GM12878 (cell line): ENCODE results near the gene PRRG1. TPM values are rescaled to one million over a fixed set of nuclear protein-coding genes. Genes with fewer than 3 reads are reported as not detected.

Experiments
- ATAC-seq: fragments of 200-7000 bp; cut with Tn5 transposase; 3 replicates; pipeline ENCODE4 v1.9.1; 2020; ENCODE audit warnings: mild to moderate bottlenecking, moderate library complexity
- BruUV-seq: library from RNA; stranded (reverse); fragments of 400-500 nt; replicated peaks from 2 replicates; lab custom pipeline; 2021; lab: Mats Ljungman, UMichigan
- CTCF ChIA-PET: fragments of 300-600 bp; sonication (Branson Sonifier 250); formaldehyde crosslinking; extraction: SDS; loops from one replicate; lab custom pipeline; 2021; ENCODE audit warnings: inconsistent platforms; lab: Yijun Ruan, JAX
- POLR2A ChIA-PET: fragments of 350-600 bp; formaldehyde crosslinking; extraction: SDS; loops from one replicate; lab custom pipeline; 2021; ENCODE audit warnings: inconsistent platforms; lab: Charles Lee
- RAD21 ChIA-PET: fragments of 300-600 bp; sonication (Branson Sonifier 250); formaldehyde crosslinking; loops from one replicate; lab custom pipeline; 2023; ENCODE audit warnings: antibody characterized with exemption; ENCODE audit not compliant: unreplicated experiment; lab: Charles Lee
- SMC1A ChIA-PET: fragments of 300-600 bp; sonication (Branson Sonifier 250); formaldehyde crosslinking; loops from one replicate; lab custom pipeline; 2023; ENCODE audit not compliant: unreplicated experiment, uncharacterized antibody; lab: Charles Lee
- DNase-seq: peaks from one replicate; pipeline ENCODE4 v3.0.0-alpha.2; 2011; ENCODE audit warnings: low read depth, low spot score
- FAIRE-seq: peaks from 3 replicates; lab custom pipeline; 2011; peaks lifted over from hg19 to GRCh38; lab: Jason Lieb, UNC
- H2AFZ ChIP-seq: 2 replicates; pipeline ENCODE4 v1.6.0; 2011; ENCODE audit warnings: low read depth, low read length, control low read depth; ENCODE audit not compliant: control insufficient read depth
- H3K27ac ChIP-seq: 2 replicates; pipeline ENCODE4 v1.5.1; 2011; ENCODE audit warnings: control low read depth; ENCODE audit not compliant: control insufficient read depth, insufficient read depth
- H3K27me3 ChIP-seq, 2 experiments: replicated peaks in 1 of 2; 2 replicates each; pipeline versions ENCODE4 v1.6.0 to v1.6.1; 2011; ENCODE audit warnings: low read length in 1 of 2; ENCODE audit not compliant: control insufficient read depth in 2 of 2, insufficient read depth in 2 of 2
- H3K36me3 ChIP-seq, 2 experiments: 2 replicates each; pipeline ENCODE4 v1.5.1; 2011; ENCODE audit warnings: low read length in 1 of 2; ENCODE audit not compliant: control insufficient read depth in 2 of 2, insufficient read depth in 2 of 2
- H3K4me1 ChIP-seq: 2 replicates; pipeline ENCODE4 v1.6.1; 2011; ENCODE audit warnings: mild to moderate bottlenecking, low read length, moderate library complexity, mixed read lengths; ENCODE audit not compliant: control insufficient read depth, insufficient read depth
- H3K4me2 ChIP-seq: 2 replicates; pipeline ENCODE4 v1.6.0; 2011; ENCODE audit warnings: control low read depth; ENCODE audit not compliant: control insufficient read depth, insufficient read depth
- H3K4me3 ChIP-seq: fragments of 200-600 bp; sonication (generic); 2 replicates; pipeline ENCODE4 v1.5.1; 2016
- H3K79me2 ChIP-seq: 2 replicates; pipeline ENCODE4 v1.6.0; 2011; ENCODE audit warnings: low read length; ENCODE audit not compliant: control insufficient read depth, insufficient read depth
- H3K9ac ChIP-seq: 2 replicates; pipeline ENCODE4 v1.8.0; 2011; ENCODE audit warnings: low read length, control low read depth, mixed read lengths; ENCODE audit not compliant: control insufficient read depth, insufficient read depth
- H3K9me3 ChIP-seq: replicated peaks from 3 replicates; pipeline ENCODE4 v1.5.1; 2011; ENCODE audit warnings: mild to moderate bottlenecking, low read length; ENCODE audit not compliant: control insufficient read depth, insufficient read depth
- H4K20me1 ChIP-seq: 2 replicates; pipeline ENCODE4 v1.6.0; 2011; ENCODE audit not compliant: control insufficient read depth, insufficient read depth
- FOS ChIP-seq: IDR thresholded peaks from 3 replicates; pipeline ENCODE4 v1.6.1; 2011; ENCODE audit warnings: borderline replicate concordance; ENCODE audit not compliant: insufficient read length; ENCODE audit errors: extremely low read depth
- IKZF2 ChIP-seq, 2 experiments: fragments of 450-650 bp; IDR thresholded peaks; 2 replicates each; pipeline ENCODE4 v1.6.1; 2017; ENCODE audit warnings: mild to moderate bottlenecking in 2 of 2, moderate library complexity in 2 of 2
- JUNB ChIP-seq: IDR thresholded peaks from 2 replicates; pipeline ENCODE4 v1.6.1; 2016; ENCODE audit warnings: antibody characterized with exemption, mild to moderate bottlenecking
- NR2C1 ChIP-seq: fragments of 450-650 bp; IDR thresholded peaks from 2 replicates; pipeline ENCODE4 v1.6.1; 2017; ENCODE audit warnings: antibody characterized with exemption, mild to moderate bottlenecking, moderate library complexity
- POLR2A ChIP-seq: IDR thresholded peaks from 2 replicates; pipeline ENCODE4 v1.6.1; 2011; ENCODE audit warnings: low read depth, mild to moderate bottlenecking, low read length
- RELA ChIP-seq: fragments of 450-650 bp; IDR thresholded peaks from 2 replicates; pipeline ENCODE4 v1.8.0; 2014; ENCODE audit warnings: borderline replicate concordance; ENCODE audit not compliant: partially characterized antibody
- RFX5 ChIP-seq: IDR thresholded peaks from 2 replicates; pipeline ENCODE4 v1.6.1; 2011; ENCODE audit warnings: low read depth, low read length, improper control_type of control experiment
- SPI1 ChIP-seq: IDR thresholded peaks from 2 replicates; pipeline ENCODE4 v1.6.1; 2011; ENCODE audit warnings: low read depth, mild to moderate bottlenecking, low read length, moderate library complexity, borderline replicate concordance; ENCODE audit not compliant: insufficient read depth
- STAT3 ChIP-seq: IDR thresholded peaks from 2 replicates; pipeline ENCODE4 v1.6.1; 2011; ENCODE audit warnings: low read depth, low read length, improper control_type of control experiment
- TBL1XR1 ChIP-seq: IDR thresholded peaks from 2 replicates; pipeline ENCODE4 v1.6.1; 2012; ENCODE audit warnings: low read depth, low read length, improper control_type of control experiment
- WGBS: methylation state at CpG from one replicate; pipeline ENCODE4 v1.1.6; 2016; ENCODE audit warnings: low lambda C conversion rate; ENCODE audit not compliant: insufficient replicate concordance, insufficient coverage; ENCODE audit errors: missing lambda C conversion rate; 5-methylcytosine and 5-hydroxymethylcytosine counted together
- in situ Hi-C: fragments of 300-500 bp; cut with MboI; formaldehyde crosslinking; loops from 9 replicates; pipeline ENCODE4 v1.14.3; 2018; ENCODE audit warnings: mixed read lengths
- intact Hi-C: fragments of 100-400 bp; cut with micrococcal nuclease; formaldehyde crosslinking; loops from one replicate; pipeline ENCODE4 v1.14.2; 2022; ENCODE audit not compliant: unreplicated experiment
- polyA plus RNA-seq, 11 experiments: library from polyadenylated mRNA; depleted of rRNA in 4 of 11; unstranded in 6 of 11; stranded (reverse) in 5 of 11; fragments of >200 nt; fragmentation: Nextera tagmentation in 4 of 11; fragmentation: Illumina TruSeq in 1 of 11; extraction: Ambion mirVana in 4 of 11; extraction: Trizol in 1 of 11; gene quantifications; 1 replicate in 1 of 11; 2 replicates in 10 of 11; pipeline versions ENCODE4 v1.2.1 to v1.2.3, GENCODE V29; 2011 to 2016; ENCODE audit warnings: inconsistent platforms in 2 of 11, missing spikeins in 2 of 11, low read depth in 1 of 11
- total RNA-seq, 4 experiments: library from RNA; depleted of rRNA in 3 of 4; stranded (reverse); fragments of >200 nt in 3 of 4; fragmentation: Illumina TruSeq in 1 of 4; extraction: Trizol in 1 of 4; gene quantifications; 2 replicates each; pipeline versions ENCODE4 v1.2.1 to v1.2.3, GENCODE V29; 2013 to 2021
- TF ChIP-seq, protein P1 (sequence below): fragments of 450-650 bp; IDR thresholded peaks from 2 replicates; pipeline ENCODE4 v1.6.1; 2017; ENCODE audit warnings: mild to moderate bottlenecking
- TF ChIP-seq, protein P2 (sequence below): fragments of 450-650 bp; IDR thresholded peaks from 2 replicates; pipeline ENCODE4 v1.6.1; 2014; ENCODE audit warnings: mild to moderate bottlenecking

PRRG1 gene
- total and polyA plus RNA-seq, 10 of the 15 experiments (the other 5 are each of a cell fraction or from before 2014, with no cell fraction given) = not detected

DNA sequence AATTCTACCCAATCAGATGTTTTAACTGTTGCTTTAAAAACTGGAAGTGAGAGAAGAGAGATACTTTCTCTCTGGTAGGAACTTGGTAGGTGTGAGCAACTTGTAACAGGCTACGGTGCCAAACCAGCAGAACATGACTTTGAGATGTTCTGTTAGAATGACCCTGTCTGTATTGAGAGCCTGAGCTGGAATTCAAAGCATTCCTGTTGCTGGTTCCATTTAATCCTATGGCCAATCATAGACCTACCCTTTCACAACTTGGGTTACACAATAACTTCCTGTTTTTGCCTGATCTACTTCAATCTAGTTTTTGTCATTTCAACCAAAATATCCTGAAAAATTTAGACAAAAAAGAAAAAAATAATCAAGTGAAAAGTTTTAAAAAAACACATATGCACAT lies 1.7 kb upstream of the PRRG1 start:
- H3K79me2 ChIP-seq = no peaks in the 10 kb centered on the region
- H3K9ac ChIP-seq = no peak overlapping the region
- no peak for DNase-seq
- no peaks in the 10 kb centered on the region; the same call in 2 of the 3 replicates for H3K9me3 ChIP-seq
- no peak for ATAC-seq
- H2AFZ ChIP-seq = no peak overlapping the region
- no TSS peak for BruUV-seq
- peaks cover 0 to 3% of the 10 kb centered on the region in 2 experiments; a peak in 2 of 4 replicates for H3K27me3 ChIP-seq
- H3K4me2 ChIP-seq = no peak overlapping the region
- no peak overlapping the region for H3K4me3 ChIP-seq
- H3K36me3 ChIP-seq = no peaks in the 10 kb centered on the region
- 0% methylated on average over 1 of the region's 1 CpG for WGBS
- no peaks in the 10 kb centered on the region for H3K4me1 ChIP-seq
- POLR2A ChIA-PET = no interaction called here
- intact Hi-C loops (no loop called here), in situ Hi-C loops (no loop called here)
- no peak for FAIRE-seq
- CTCF ChIA-PET = no interaction called here
- SMC1A ChIA-PET = no interaction called here
- no peak for TF ChIP-seq NR2C1
- no peak for TF ChIP-seq JUNB
- no peak for TF ChIP-seq RELA
- TF ChIP-seq, protein P1, sequence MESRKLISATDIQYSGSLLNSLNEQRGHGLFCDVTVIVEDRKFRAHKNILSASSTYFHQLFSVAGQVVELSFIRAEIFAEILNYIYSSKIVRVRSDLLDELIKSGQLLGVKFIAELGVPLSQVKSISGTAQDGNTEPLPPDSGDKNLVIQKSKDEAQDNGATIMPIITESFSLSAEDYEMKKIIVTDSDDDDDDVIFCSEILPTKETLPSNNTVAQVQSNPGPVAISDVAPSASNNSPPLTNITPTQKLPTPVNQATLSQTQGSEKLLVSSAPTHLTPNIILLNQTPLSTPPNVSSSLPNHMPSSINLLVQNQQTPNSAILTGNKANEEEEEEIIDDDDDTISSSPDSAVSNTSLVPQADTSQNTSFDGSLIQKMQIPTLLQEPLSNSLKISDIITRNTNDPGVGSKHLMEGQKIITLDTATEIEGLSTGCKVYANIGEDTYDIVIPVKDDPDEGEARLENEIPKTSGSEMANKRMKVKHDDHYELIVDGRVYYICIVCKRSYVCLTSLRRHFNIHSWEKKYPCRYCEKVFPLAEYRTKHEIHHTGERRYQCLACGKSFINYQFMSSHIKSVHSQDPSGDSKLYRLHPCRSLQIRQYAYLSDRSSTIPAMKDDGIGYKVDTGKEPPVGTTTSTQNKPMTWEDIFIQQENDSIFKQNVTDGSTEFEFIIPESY = no peak
- TF ChIP-seq, protein P2, sequence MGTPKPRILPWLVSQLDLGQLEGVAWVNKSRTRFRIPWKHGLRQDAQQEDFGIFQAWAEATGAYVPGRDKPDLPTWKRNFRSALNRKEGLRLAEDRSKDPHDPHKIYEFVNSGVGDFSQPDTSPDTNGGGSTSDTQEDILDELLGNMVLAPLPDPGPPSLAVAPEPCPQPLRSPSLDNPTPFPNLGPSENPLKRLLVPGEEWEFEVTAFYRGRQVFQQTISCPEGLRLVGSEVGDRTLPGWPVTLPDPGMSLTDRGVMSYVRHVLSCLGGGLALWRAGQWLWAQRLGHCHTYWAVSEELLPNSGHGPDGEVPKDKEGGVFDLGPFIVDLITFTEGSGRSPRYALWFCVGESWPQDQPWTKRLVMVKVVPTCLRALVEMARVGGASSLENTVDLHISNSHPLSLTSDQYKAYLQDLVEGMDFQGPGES = no peak
- TF ChIP-seq FOS = no peak
- TF ChIP-seq SPI1 = no peak
- TF ChIP-seq POLR2A = no peak
- TF ChIP-seq STAT3 = no peak
- TF ChIP-seq RFX5 = no peak
- TF ChIP-seq TBL1XR1 = no peak
- no peak for TF ChIP-seq IKZF2 (IDR thresholded peaks at IDR 0.05)
- TF ChIP-seq, all 136 proteins: peak for 0
- H3K27ac ChIP-seq = no peak overlapping the region
- no peaks in the 10 kb centered on the region for H4K20me1 ChIP-seq
- RAD21 ChIA-PET = no interaction called here
